Smooth muscle cell of bladder (primary cell): ENCODE results near the gene BCL3. TPM values are rescaled to one million over a fixed set of nuclear protein-coding genes. Genes with fewer than 3 reads are reported as not detected.

Source experiments
- total RNA-seq: library from RNA; depleted of rRNA; stranded (reverse); fragments of >200 nt; gene quantifications from 2 replicates; pipeline ENCODE4 v1.2.3, GENCODE V29; 2014

BCL3 gene, protein sequence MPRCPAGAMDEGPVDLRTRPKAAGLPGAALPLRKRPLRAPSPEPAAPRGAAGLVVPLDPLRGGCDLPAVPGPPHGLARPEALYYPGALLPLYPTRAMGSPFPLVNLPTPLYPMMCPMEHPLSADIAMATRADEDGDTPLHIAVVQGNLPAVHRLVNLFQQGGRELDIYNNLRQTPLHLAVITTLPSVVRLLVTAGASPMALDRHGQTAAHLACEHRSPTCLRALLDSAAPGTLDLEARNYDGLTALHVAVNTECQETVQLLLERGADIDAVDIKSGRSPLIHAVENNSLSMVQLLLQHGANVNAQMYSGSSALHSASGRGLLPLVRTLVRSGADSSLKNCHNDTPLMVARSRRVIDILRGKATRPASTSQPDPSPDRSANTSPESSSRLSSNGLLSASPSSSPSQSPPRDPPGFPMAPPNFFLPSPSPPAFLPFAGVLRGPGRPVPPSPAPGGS
- total RNA-seq = 6.3 and 8.0 TPM in 2 replicates

DNA sequence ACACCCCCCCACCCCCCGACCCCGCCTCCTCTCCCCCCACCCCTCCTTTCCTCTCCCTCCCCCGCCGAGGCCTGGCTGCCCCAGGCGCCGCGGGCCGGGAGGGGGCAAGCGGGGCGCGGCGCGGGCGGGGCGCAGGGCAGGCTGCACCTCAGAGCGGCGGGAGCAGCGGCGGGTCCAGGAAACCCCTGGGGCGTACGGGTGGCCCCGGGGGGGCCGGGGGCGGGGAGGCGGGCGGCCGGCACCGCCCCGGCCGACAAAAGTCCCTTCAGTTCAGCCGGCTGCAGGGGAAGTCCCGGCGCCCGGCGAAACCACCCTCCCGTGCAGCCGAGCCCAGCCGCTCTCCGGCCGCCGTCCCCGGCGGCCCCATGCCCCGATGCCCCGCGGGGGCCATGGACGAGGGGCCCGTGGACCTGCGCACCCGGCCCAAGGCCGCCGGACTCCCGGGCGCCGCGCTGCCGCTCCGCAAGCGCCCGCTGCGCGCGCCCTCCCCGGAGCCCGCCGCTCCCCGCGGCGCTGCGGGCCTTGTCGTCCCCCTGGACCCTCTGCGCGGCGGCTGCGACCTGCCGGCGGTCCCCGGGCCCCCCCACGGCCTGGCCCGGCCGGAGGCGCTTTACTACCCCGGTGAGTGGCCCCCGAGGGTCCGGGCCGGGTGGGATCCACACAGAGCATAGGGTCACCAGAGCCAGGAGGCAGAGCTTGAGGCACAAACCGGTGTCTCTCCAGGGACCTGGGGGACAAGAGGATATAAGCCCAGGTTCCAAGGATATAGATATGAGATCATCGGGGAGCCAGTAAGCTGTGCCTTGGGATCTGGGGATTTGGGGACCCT is at the start of gene BCL3:
Gene BCL3 (plus strand): TSS at position 283 of the 829 bp plus-strand sequence. CDS start 83 bp downstream, at position 366.

DNA sequence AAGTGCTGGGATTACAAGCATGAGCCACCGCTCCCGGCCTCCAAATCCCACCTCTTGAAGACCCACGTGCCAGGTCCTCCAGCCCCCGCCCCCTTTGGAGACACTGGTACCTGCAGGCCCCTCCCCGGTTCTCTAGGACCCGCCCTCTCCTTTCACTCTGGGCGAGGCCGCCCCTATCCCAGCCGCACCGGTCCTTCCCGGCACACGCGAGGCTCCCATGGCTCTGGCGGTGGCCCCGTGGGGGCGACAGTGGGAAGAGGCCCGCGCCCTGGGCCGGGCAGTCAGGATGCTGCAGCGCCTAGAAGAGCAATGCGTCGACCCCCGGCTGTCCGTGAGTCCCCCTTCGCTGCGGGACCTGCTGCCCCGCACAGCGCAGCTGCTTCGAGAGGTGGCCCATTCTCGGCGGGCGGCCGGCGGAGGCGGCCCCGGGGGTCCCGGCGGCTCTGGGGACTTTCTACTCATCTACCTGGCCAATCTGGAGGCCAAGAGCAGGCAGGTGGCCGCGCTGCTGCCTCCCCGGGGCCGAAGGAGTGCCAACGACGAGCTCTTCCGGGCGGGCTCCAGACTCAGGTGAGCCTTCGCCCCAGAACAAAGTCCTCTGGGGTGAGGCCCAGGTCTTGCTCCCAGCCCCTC is 29.3 kb downstream of the BCL3 start, which contains the start of gene CBLC:
Gene CBLC (plus strand): TSS at position 176 of the 633 bp plus-strand sequence. CDS start 42 bp downstream, at position 218.

DNA sequence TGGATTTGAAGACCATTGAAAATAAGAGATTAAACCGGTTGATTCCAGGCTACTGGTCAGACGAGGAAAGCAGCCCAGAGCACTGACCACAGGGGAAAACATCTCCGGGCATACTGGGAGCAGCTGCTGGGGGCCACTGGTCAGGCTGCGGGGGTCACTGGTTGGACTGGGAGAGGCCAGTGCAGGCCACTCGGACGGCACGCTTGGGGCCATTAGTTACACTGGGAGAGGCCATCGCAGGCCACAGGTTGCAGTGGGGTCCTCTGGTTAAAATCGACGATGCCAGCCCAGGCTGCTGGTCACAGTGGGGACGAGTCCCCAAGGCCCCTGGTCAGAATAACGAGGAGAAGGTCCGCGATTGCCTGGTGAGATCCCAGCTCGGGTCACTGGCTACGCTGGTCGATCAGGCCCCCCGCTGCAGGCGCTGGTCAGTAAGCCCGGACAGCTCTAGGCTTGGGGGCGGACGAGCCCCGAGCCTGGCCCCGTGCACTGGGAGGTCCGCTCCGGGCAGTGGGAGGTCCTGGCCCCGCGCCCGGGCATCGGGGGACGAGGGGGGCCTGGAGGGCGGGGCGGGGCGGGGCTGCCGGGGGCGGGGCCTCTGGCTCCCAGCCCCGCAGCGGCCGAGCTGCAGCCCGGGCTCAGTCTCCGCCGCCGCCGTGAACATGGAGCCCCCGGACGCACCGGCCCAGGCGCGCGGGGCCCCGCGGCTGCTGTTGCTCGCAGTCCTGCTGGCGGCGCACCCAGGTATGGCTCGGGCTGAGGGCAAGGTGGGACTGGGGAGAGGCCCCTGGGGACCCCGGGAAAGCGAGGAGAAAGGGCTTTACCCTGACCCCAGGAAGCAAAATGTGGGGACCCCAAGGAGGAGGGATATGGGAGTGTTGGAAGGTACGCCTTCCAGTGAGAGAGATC is 60.2 kb downstream of the BCL3 start, which contains the start of gene BCAM:
Gene BCAM (plus strand): TSS at position 641 of the 909 bp plus-strand sequence. CDS start 22 bp downstream, at position 663.

Other genes with a start within 250 kb of the BCL3 start
- gene ZNF180, start 248.2 kb upstream of the BCL3 start, total RNA-seq = 5.7 and 7.1 TPM in 2 replicates
- not detected in 2 replicates for gene CEACAM20, start 219.0 kb upstream of the BCL3 start, total RNA-seq
- not detected in 2 replicates for gene IGSF23, start 135.1 kb upstream of the BCL3 start, total RNA-seq
- 40.5 and 52.5 TPM in 2 replicates for gene PVR, start 104.8 kb upstream of the BCL3 start, total RNA-seq
- gene CEACAM19, start 77.2 kb upstream of the BCL3 start, total RNA-seq = 2.0 and 2.4 TPM in 2 replicates
- gene CEACAM16, start 49.6 kb upstream of the BCL3 start, total RNA-seq = not detected in 2 replicates
- 0.14 TPM in 1 of 2 replicates, not detected in the other for gene CBLC, start 29.2 kb downstream of the BCL3 start, total RNA-seq
- gene BCAM, start 60.4 kb downstream of the BCL3 start, total RNA-seq = 5.0 and 6.1 TPM in 2 replicates
- gene NECTIN2, start 97.6 kb downstream of the BCL3 start, total RNA-seq = 57.8 and 61.3 TPM in 2 replicates
- gene TOMM40, start 142.5 kb downstream of the BCL3 start, total RNA-seq = 31.4 and 35.1 TPM in 2 replicates
- 7.7 and 18.3 TPM in 2 replicates for gene APOE, start 157.1 kb downstream of the BCL3 start, total RNA-seq
- 1.8 and 3.6 TPM in 2 replicates for gene APOC1, start 165.9 kb downstream of the BCL3 start, total RNA-seq
- gene APOC4, start 193.5 kb downstream of the BCL3 start, total RNA-seq = not detected in 2 replicates
- not detected in 2 replicates for gene APOC2, start 197.3 kb downstream of the BCL3 start, total RNA-seq
- 29.7 and 36.5 TPM in 2 replicates for gene CLPTM1, start 206.7 kb downstream of the BCL3 start, total RNA-seq